ENCODE measurements around the gene PLA2G15.

Gene PLA2G15

GRCh38 chr16:68298312-68298711 lies 53.1 kb downstream of the PLA2G15 start:
- no peak for TF ChIP-seq CTCF (IDR thresholded peaks at IDR 0.05; ENCODE audit: low read length, missing control alignments)

DNA sequence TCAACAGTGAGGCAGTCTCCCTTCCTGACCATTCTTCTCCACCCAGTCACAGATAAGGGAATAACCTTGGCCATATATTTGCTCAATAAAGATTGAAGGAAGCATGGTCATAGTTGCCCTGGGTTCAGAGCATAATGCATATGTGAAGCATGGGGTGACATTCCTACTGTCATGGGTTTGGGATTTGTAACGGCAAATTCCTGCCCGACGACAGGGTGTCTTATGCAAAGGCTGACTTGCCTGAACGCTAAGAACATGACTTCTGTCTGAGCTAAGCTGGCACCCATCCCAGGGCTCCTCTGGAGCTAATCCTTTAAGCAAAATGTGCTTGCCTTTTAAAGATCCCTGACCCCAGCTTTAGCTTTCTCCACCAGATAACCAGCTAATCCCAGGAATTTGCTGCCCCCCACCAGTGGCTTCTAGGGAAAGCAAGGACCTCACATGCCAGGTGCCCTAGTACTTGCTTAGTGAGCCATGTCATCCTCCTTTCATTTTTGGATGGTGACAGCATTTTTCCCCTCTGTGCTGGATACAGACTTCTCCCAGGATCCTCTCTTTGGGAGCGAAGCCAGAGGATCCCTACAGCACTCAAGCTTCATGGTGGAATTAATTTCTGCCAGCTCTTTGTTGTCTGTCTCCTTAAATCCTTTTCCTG lies 53.9 kb downstream of the PLA2G15 start:
- H3K4me3 ChIP-seq (replicated peaks; ENCODE audit: low read depth, low read length) = no peak overlapping the region
- TF ChIP-seq CTCF (IDR thresholded peaks at IDR 0.05; ENCODE audit: low read length, missing control alignments) = no peak
- DNase-seq (ENCODE audit: low read depth) = peak; percentile 74

More at GRCh38 chr16:68298312-68298711, 53.1 kb downstream of the PLA2G15 start:
- no peak for DNase-seq (ENCODE audit: low read depth)
- no peak overlapping the region for H3K4me3 ChIP-seq (replicated peaks; ENCODE audit: low read depth, low read length)

GRCh38 chr16:68299571-68300453 lies 54.6 kb downstream of the PLA2G15 start:
- no peak for TF ChIP-seq CTCF (IDR thresholded peaks at IDR 0.05; ENCODE audit: low read length, missing control alignments)
- DNase-seq (ENCODE audit: low read depth) = no peak
- H3K4me3 ChIP-seq (replicated peaks; ENCODE audit: low read depth, low read length) = no peak overlapping the region

DNA sequence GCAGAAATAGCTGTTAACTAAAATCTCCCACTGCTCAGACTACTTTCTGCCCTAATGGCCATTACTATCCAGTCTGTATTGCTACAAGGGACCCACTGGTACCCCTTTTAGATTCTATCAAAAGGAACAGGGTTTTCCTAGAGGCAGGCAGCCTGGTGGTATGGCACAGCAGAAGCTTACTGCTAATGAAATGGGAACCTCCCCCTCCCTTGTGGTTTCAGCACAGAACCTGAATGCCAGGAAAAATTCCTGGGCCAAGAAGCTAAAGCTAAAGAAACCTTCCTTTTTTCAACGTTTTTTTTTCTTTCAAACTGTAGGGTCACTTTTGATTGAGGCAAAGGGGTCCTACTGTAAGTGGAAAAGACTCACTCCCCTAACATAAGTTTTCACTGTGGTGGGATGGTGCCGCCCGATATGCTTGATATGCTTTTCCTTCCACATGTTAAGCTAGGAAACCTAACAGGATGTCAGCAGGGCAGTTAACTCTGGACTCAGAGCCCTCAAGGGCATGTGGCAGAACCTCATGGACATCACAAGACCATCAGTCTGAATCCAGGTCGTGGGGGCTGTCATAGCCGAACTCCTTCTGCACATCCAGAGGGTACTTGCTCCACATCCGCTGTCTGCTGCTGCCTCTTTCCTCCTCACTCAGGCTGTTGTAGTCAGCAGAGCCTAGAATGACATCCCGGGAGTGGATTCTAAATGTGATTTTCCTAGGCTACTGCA lies 55.7 kb downstream of the PLA2G15 start:
- DNase-seq (ENCODE audit: low read depth) = peak; percentile 39
- no peak overlapping the region for H3K4me3 ChIP-seq (replicated peaks; ENCODE audit: low read depth, low read length)
- TF ChIP-seq CTCF (IDR thresholded peaks at IDR 0.05; ENCODE audit: low read length, missing control alignments) = no peak

DNA sequence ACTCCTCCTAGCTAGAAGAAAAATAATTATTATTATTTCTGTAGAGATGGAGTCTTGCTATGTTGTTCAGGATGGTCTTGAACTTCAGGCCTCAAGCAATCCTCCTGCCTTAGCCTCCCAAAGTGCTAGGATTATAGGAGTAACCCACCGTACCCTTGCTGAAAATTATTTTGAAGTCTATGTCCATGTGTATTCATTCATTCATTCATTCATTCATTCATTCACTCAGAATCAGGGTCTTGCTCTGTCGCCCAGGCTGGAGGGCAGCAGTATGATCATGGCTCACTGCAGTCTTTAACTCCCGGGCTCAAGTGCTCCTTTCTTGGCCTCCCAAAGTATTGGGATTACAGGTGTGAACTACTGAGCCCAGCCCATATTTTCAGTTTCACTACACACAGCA lies 61.5 kb downstream of the PLA2G15 start:
- no peak for TF ChIP-seq CTCF (IDR thresholded peaks at IDR 0.05; ENCODE audit: low read length, missing control alignments)
- DNase-seq (ENCODE audit: low read depth) = no peak
- H3K4me3 ChIP-seq (replicated peaks; ENCODE audit: low read depth, low read length) = no peak overlapping the region

- TF ChIP-seq CTCF (IDR thresholded peaks at IDR 0.05; ENCODE audit: low read length, missing control alignments) = no peak
- DNase-seq (ENCODE audit: low read depth) = no peak
- H3K4me3 ChIP-seq (replicated peaks; ENCODE audit: low read depth, low read length) = peak overlapping the region; percentile 98
These were observed 64.6 kb downstream of the PLA2G15 start for GRCh38 chr16:68309799-68310198.

All from fibroblast of pulmonary artery (primary cell).